Right kidney (tissue), 1 donor: Measurements from ENCODE around the gene GSTT4.
"Not testable (repeated sequence)": the region's sequence is repeated elsewhere in the genome, so short reads cannot be mapped to it uniquely, and the experiment has no call there.

ENCODE experiments used
- DNase-seq: peaks from one replicate; pipeline ENCODE4 v3.0.0-alpha.2; 2016

Gene GSTT4

GRCh38 chr22:24024354-24024753, 19.1 kb upstream of the GSTT4 start:
- DNase-seq = no peak

- DNase-seq = no peak
Observed at GRCh38 chr22:24023204-24023789, 18.0 kb upstream of the GSTT4 start.

- no peak for DNase-seq
Observed at GRCh38 chr22:24021304-24021703, 16.1 kb upstream of the GSTT4 start.

- no peak for DNase-seq
Observed at GRCh38 chr22:24016156-24016555, 10.9 kb upstream of the GSTT4 start.

GRCh38 chr22:24011735-24012068, 6.4 kb upstream of the GSTT4 start:
- DNase-seq = no peak

- no peak for DNase-seq
Observed at GRCh38 chr22:24010018-24010391, 4.8 kb upstream of the GSTT4 start.

- no peak for DNase-seq
Observed at GRCh38 chr22:24009227-24010017, 4.2 kb upstream of the GSTT4 start.

- no peak for DNase-seq
Observed at GRCh38 chr22:24008381-24009226, 3.4 kb upstream of the GSTT4 start.

- no peak for DNase-seq
Observed at GRCh38 chr22:24008022-24008283, 2.7 kb upstream of the GSTT4 start.

- DNase-seq = no peak
Observed at GRCh38 chr22:24007253-24008021, 2.2 kb upstream of the GSTT4 start.

GRCh38 chr22:24006914-24007214, 1.6 kb upstream of the GSTT4 start:
- no peak for DNase-seq

GRCh38 chr22:24006207-24006913, 1.1 kb upstream of the GSTT4 start:
- DNase-seq = no peak

GRCh38 chr22:24003887-24004286, 1.4 kb downstream of the GSTT4 start:
- DNase-seq = no peak

- DNase-seq = no peak
Observed at GRCh38 chr22:24002851-24003250, 2.4 kb downstream of the GSTT4 start.

- DNase-seq = no peak
Observed at GRCh38 chr22:24002272-24002671, 3.0 kb downstream of the GSTT4 start.

GRCh38 chr22:24001314-24001713, 3.9 kb downstream of the GSTT4 start:
- DNase-seq = no peak

- not testable (repeated sequence) for DNase-seq
Observed at GRCh38 chr22:23999779-24000178, 5.5 kb downstream of the GSTT4 start.

- no peak for DNase-seq
Observed at GRCh38 chr22:23997092-23997491, 8.2 kb downstream of the GSTT4 start.

GRCh38 chr22:23993581-23994177, 11.6 kb downstream of the GSTT4 start:
- DNase-seq = not testable (repeated sequence)

GRCh38 chr22:23993080-23993479, 12.2 kb downstream of the GSTT4 start:
- not testable (repeated sequence) for DNase-seq

GRCh38 chr22:23989583-23990244, 15.5 kb downstream of the GSTT4 start:
- not testable (repeated sequence) for DNase-seq
